A549 (cell line): ENCODE data around the gene EPB41L4A. TPM values are rescaled to one million over a fixed set of nuclear protein-coding genes. Genes with fewer than 3 reads are reported as not detected.

Experiments used
- ATAC-seq, 2 experiments: fragments of 200-7000 bp in 1 of 2; fragments of >200 bp in 1 of 2; cut with Nextera tagmentation in 1 of 2; cut with Tn5 transposase in 1 of 2; 3 replicates each; pipeline versions ENCODE4 v1.8.0 to v1.9.1; 2018 to 2020; ENCODE audit warnings: mild to moderate bottlenecking in 1 of 2, moderate library complexity in 1 of 2
- CTCF ChIA-PET: fragments of 300-600 bp; sonication (Branson Sonifier 250); formaldehyde crosslinking; extraction: SDS; loops from one replicate; lab custom pipeline; 2021; ENCODE audit warnings: antibody characterized with exemption, inconsistent platforms; lab: Yijun Ruan, JAX
- POLR2A ChIA-PET: fragments of 350-600 bp; formaldehyde crosslinking; extraction: SDS; loops from one replicate; lab custom pipeline; 2021; ENCODE audit warnings: antibody characterized with exemption, inconsistent platforms; lab: Yijun Ruan, JAX
- DNase-seq, 2 experiments: peaks; one replicate each; pipeline versions ENCODE4 v3.0.0 to v3.0.0-alpha.2; 2011 to 2016; ENCODE audit warnings: low read depth in 1 of 2, low spot score in 1 of 2
- FAIRE-seq: peaks from 2 replicates; lab custom pipeline; 2011; peaks lifted over from hg19 to GRCh38; lab: Jason Lieb, UNC
- H3K27ac ChIP-seq, 2 experiments: fragments of >200 bp; sonication (Bioruptor Twin); formaldehyde crosslinking; 3 replicates each; pipeline ENCODE4 v1.5.1; 2016 to 2017
- H3K4me1 ChIP-seq: fragments of >200 bp; sonication (Bioruptor Twin); formaldehyde crosslinking; 3 replicates; pipeline ENCODE4 v1.6.1; 2016
- H3K4me2 ChIP-seq: fragments of >200 bp; sonication (Bioruptor Twin); formaldehyde crosslinking; 3 replicates; pipeline ENCODE4 v1.6.1; 2016
- H3K4me3 ChIP-seq: fragments of >200 bp; sonication (Bioruptor Twin); formaldehyde crosslinking; 3 replicates; pipeline ENCODE4 v1.5.1; 2016
- H3K9me3 ChIP-seq: fragments of >200 bp; sonication (Bioruptor Twin); formaldehyde crosslinking; 3 replicates; pipeline ENCODE4 v1.6.1; 2016
- EHF ChIP-seq: fragments of 250-450 bp; sonication (Bioruptor Pico); IDR thresholded peaks from 2 replicates; pipeline ENCODE4 v1.5.0; 2020; ENCODE audit warnings: mild to moderate bottlenecking
- EHMT2 ChIP-seq: fragments of 200-600 bp; sonication (generic); IDR thresholded peaks from 2 replicates; pipeline ENCODE4 v1.6.1; 2016; ENCODE audit warnings: antibody characterized with exemption, low read depth, mild to moderate bottlenecking, moderate library complexity
- ESRRA ChIP-seq: fragments of 150-350 bp; IDR thresholded peaks from 2 replicates; pipeline ENCODE4 v1.6.1; 2014; ENCODE audit warnings: mild to moderate bottlenecking, low read length, borderline replicate concordance
- FOSB ChIP-seq: fragments of 250-450 bp; sonication (Bioruptor Pico); IDR thresholded peaks from 2 replicates; pipeline ENCODE4 v1.5.0; 2020; ENCODE audit warnings: mild to moderate bottlenecking, moderate library complexity
- GATA3 ChIP-seq: IDR thresholded peaks from 2 replicates; pipeline ENCODE4 v1.6.1; 2012; ENCODE audit warnings: borderline replicate concordance
- HDAC2 ChIP-seq: fragments of 200-600 bp; sonication (generic); IDR thresholded peaks from 2 replicates; pipeline ENCODE4 v1.6.1; 2016
- HES2 ChIP-seq: fragments of >200 bp; sonication (Bioruptor Twin); formaldehyde crosslinking; IDR thresholded peaks from 2 replicates; pipeline ENCODE4 v1.6.1; 2016
- JUN ChIP-seq, 2 experiments: fragments of >200 bp; sonication (Bioruptor Twin); formaldehyde crosslinking; IDR thresholded peaks; 2 replicates in 1 of 2; 3 replicates in 1 of 2; pipeline ENCODE4 v1.6.1; 2016 to 2017
- JUNB ChIP-seq: fragments of >200 bp; sonication (Bioruptor Twin); formaldehyde crosslinking; IDR thresholded peaks from 2 replicates; pipeline ENCODE4 v1.6.1; 2016
- KDM1A ChIP-seq: fragments of 200-600 bp; sonication (generic); IDR thresholded peaks from 2 replicates; pipeline ENCODE4 v1.6.1; 2016; ENCODE audit warnings: low read depth, mild to moderate bottlenecking
- MAFK ChIP-seq: fragments of 450-650 bp; IDR thresholded peaks from 2 replicates; pipeline ENCODE4 v1.6.1; 2014; ENCODE audit not compliant: partially characterized antibody
- MYC ChIP-seq: IDR thresholded peaks from 2 replicates; pipeline ENCODE4 v1.6.1; 2012; ENCODE audit warnings: mild to moderate bottlenecking, inconsistent platforms, low read length, improper control_type of control experiment, borderline replicate concordance
- NPAS2 ChIP-seq: fragments of 250-450 bp; sonication (Bioruptor Pico); IDR thresholded peaks from 2 replicates; pipeline ENCODE4 v1.8.0; 2022; ENCODE audit warnings: mild to moderate bottlenecking, moderate library complexity, borderline replicate concordance
- NR3C1 ChIP-seq: fragments of >200 bp; sonication (Bioruptor Twin); formaldehyde crosslinking; IDR thresholded peaks from 3 replicates; pipeline ENCODE4 v1.6.1; 2017
- POLR2A ChIP-seq: IDR thresholded peaks from 2 replicates; pipeline ENCODE4 v1.6.1; 2012; ENCODE audit warnings: mild to moderate bottlenecking, low read length
- POLR2AphosphoS2 ChIP-seq: conservative IDR thresholded peaks from 2 replicates; pipeline ENCODE4 v1.6.1; 2012; ENCODE audit warnings: low read length, improper control_type of control experiment, inconsistent platforms
- RAD21 ChIP-seq, 2 experiments: fragments of >200 bp in 1 of 2; sonication (Bioruptor Twin) in 1 of 2; formaldehyde crosslinking in 1 of 2; IDR thresholded peaks in 1 of 2; conservative IDR thresholded peaks in 1 of 2; 2 replicates in 1 of 2; 3 replicates in 1 of 2; pipeline ENCODE4 v1.6.1; 2012 to 2018; ENCODE audit warnings: inconsistent platforms in 1 of 2
- RARB ChIP-seq: fragments of 250-450 bp; sonication (Bioruptor Pico); IDR thresholded peaks from 2 replicates; pipeline ENCODE4 v1.8.0; 2021; ENCODE audit warnings: mild to moderate bottlenecking, moderate library complexity
- RFX5 ChIP-seq: fragments of 450-650 bp; IDR thresholded peaks from 2 replicates; pipeline ENCODE4 v1.7.1; 2014; ENCODE audit warnings: antibody characterized with exemption, mild to moderate bottlenecking, moderate library complexity
- RNF2 ChIP-seq: fragments of 200-600 bp; sonication (generic); IDR thresholded peaks from 2 replicates; pipeline ENCODE4 v1.6.1; 2016; ENCODE audit warnings: low read depth, mild to moderate bottlenecking, antibody characterized with exemption, moderate library complexity, borderline replicate concordance
- ZC3H11A ChIP-seq: fragments of 450-650 bp; IDR thresholded peaks from 2 replicates; pipeline ENCODE4 v1.6.1; 2014; ENCODE audit warnings: antibody characterized with exemption, mild to moderate bottlenecking
- WGBS: methylation state at CpG from one replicate; pipeline ENCODE4 v1.1.6; 2017; ENCODE audit errors: missing lambda C conversion rate; 5-methylcytosine and 5-hydroxymethylcytosine counted together
- polyA plus RNA-seq, 4 experiments: library from polyadenylated mRNA; depleted of rRNA in 3 of 4; stranded (reverse); fragments of >200 nt; fragmentation: RNase III in 1 of 4; extraction: RNeasy Plus Mini Kit Qiagen cat#74134 plus additional on column Dnase treatment in 1 of 4; gene quantifications; 2 replicates in 3 of 4; 3 replicates in 1 of 4; pipeline ENCODE4 v1.2.3, GENCODE V29; 2011 to 2017
- TF ChIP-seq, protein P1 (sequence below): fragments of >200 bp; sonication (Bioruptor Twin); formaldehyde crosslinking; IDR thresholded peaks from 3 replicates; pipeline ENCODE4 v1.6.1; 2016
- TF ChIP-seq, protein P2 (sequence below): fragments of 450-650 bp; IDR thresholded peaks from 2 replicates; pipeline ENCODE4 v1.6.1; 2014; ENCODE audit warnings: antibody characterized with exemption
- TF ChIP-seq, protein P3 (sequence below): fragments of 250-450 bp; sonication (Bioruptor Pico); IDR thresholded peaks from 2 replicates; pipeline ENCODE4 v1.5.0; 2021; ENCODE audit warnings: mild to moderate bottlenecking, moderate library complexity, borderline replicate concordance

Gene EPB41L4A
- polyA plus RNA-seq, 2 of the 4 experiments (the other 2 are of a cell fraction), result 1.3 to 4.4 TPM

GRCh38 chr5:112329419-112330090 is 89.5 kb downstream of the EPB41L4A start:
- peak overlapping the region; percentile 17; the same call in 2 of the 3 replicates for H3K4me2 ChIP-seq
- CTCF ChIA-PET, result no interaction called here
- no peak for ATAC-seq
- H3K4me1 ChIP-seq, result no peaks in the 10 kb centered on the region
- no peak overlapping the region for H3K4me3 ChIP-seq
- WGBS, result 55% methylated on average over 5 of the region's 5 CpGs
- TF ChIP-seq POLR2A, result no peak
- no peak for TF ChIP-seq RFX5
- TF ChIP-seq EHF, result no peak
- TF ChIP-seq, all 56 proteins: peak for 0
- POLR2A ChIA-PET, result no interaction called here
- Histone ChIP-seq H3K9me3 (no peaks in the 10 kb centered on the region), H3K27ac (no peak overlapping the region)
- DNase-seq (no peak), FAIRE-seq (no peak)

DNA sequence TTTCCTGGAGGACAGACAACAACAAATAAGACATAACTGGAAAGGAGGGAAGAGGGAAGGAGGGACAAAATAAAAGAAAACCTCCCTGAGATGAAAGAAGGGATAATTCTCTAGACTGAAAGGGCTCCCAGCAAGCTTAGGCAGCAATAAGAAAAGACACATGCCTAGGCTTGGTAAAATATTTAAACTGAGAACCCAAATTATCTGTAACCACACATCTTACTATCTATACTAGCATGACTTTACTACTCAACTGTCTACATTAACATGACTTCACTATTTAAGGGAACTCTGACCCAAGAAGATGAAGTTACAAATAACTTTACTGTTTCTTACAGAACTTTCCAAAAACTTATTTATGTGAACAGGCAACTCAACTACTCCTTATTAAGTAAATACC is 95.9 kb downstream of the EPB41L4A start:
- Histone ChIP-seq H3K4me3 (no peak overlapping the region), H3K27ac (no peak overlapping the region), H3K4me1 (no peaks in the 10 kb centered on the region), H3K4me2 (no peak overlapping the region), H3K9me3 (no peaks in the 10 kb centered on the region)
- no peak for TF ChIP-seq JUNB
- no peak for TF ChIP-seq EHMT2
- no peak for TF ChIP-seq FOSB (CRISPR knock-in tag)
- no peak for TF ChIP-seq RAD21 (conservative IDR thresholded peaks at IDR 0.05 in 1 of 2, IDR thresholded peaks at IDR 0.05 in 1 of 2)
- TF ChIP-seq NR3C1, result no peak
- no peak for TF ChIP-seq GATA3
- no peak for TF ChIP-seq ZC3H11A
- TF ChIP-seq, protein P1, sequence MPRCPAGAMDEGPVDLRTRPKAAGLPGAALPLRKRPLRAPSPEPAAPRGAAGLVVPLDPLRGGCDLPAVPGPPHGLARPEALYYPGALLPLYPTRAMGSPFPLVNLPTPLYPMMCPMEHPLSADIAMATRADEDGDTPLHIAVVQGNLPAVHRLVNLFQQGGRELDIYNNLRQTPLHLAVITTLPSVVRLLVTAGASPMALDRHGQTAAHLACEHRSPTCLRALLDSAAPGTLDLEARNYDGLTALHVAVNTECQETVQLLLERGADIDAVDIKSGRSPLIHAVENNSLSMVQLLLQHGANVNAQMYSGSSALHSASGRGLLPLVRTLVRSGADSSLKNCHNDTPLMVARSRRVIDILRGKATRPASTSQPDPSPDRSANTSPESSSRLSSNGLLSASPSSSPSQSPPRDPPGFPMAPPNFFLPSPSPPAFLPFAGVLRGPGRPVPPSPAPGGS, result no peak
- no peak for TF ChIP-seq HDAC2
- TF ChIP-seq ESRRA, result no peak
- no peak for TF ChIP-seq JUN (IDR thresholded peaks at IDR 0.05)
- TF ChIP-seq HES2, result no peak
- no peak for TF ChIP-seq POLR2AphosphoS2
- TF ChIP-seq RNF2, result no peak
- TF ChIP-seq NPAS2 (CRISPR knock-in tag), result no peak
- TF ChIP-seq, protein P2, sequence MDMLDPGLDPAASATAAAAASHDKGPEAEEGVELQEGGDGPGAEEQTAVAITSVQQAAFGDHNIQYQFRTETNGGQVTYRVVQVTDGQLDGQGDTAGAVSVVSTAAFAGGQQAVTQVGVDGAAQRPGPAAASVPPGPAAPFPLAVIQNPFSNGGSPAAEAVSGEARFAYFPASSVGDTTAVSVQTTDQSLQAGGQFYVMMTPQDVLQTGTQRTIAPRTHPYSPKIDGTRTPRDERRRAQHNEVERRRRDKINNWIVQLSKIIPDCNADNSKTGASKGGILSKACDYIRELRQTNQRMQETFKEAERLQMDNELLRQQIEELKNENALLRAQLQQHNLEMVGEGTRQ, result no peak
- no peak for TF ChIP-seq KDM1A
- TF ChIP-seq MAFK, result no peak
- TF ChIP-seq MYC, result no peak
- TF ChIP-seq RARB, result no peak
- ATAC-seq, result no peak
- POLR2A ChIA-PET, result no interaction called here
- CTCF ChIA-PET, result interaction anchor here (0.7 kb wide), 1 partner anchor 75 kb away, joined by 3 read pairs; no protein-coding TSS in a partner anchor
- no peak for FAIRE-seq
- no peak for DNase-seq

DNA sequence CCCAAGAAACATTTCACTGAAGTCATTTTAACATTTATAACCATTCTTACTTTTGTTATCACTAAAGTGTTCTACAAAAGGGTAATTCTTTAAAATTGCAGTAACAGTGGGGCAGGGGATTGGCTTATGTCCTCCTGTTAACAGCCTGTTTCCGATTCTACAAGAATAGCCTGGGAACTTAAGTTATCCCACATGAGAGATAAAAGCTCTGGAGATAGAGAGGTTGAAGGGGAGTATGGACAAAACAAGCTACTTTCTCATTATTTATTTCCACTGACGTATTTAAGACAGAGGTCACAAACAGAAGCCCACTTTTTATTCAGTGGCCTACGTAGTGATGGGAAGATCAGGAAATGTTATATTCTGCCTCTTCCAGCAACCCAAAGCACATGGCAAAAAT is 98.7 kb downstream of the EPB41L4A start:
- CTCF ChIA-PET, result no interaction called here
- DNase-seq (no peak), ATAC-seq (no peak), FAIRE-seq (no peak)
- no peak overlapping the region for H3K4me2 ChIP-seq
- POLR2A ChIA-PET, result no interaction called here
- no peak overlapping the region for H3K4me3 ChIP-seq
- 66% methylated on average over 3 of the region's 3 CpGs for WGBS
- H3K4me1 ChIP-seq, result no peaks in the 10 kb centered on the region
- TF ChIP-seq JUNB (no peak), MYC (no peak)
- TF ChIP-seq, protein P3, sequence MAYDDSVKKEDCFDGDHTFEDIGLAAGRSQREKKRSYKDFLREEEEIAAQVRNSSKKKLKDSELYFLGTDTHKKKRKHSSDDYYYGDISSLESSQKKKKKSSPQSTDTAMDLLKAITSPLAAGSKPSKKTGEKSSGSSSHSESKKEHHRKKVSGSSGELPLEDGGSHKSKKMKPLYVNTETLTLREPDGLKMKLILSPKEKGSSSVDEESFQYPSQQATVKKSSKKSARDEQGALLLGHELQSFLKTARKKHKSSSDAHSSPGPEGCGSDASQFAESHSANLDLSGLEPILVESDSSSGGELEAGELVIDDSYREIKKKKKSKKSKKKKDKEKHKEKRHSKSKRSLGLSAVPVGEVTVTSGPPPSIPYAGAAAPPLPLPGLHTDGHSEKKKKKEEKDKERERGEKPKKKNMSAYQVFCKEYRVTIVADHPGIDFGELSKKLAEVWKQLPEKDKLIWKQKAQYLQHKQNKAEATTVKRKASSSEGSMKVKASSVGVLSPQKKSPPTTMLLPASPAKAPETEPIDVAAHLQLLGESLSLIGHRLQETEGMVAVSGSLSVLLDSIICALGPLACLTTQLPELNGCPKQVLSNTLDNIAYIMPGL (CRISPR knock-in tag), result no peak
- no peak overlapping the region for H3K27ac ChIP-seq
- H3K9me3 ChIP-seq, result no peaks in the 10 kb centered on the region
